ENCODE data around the gene ACSL1.

DNA sequence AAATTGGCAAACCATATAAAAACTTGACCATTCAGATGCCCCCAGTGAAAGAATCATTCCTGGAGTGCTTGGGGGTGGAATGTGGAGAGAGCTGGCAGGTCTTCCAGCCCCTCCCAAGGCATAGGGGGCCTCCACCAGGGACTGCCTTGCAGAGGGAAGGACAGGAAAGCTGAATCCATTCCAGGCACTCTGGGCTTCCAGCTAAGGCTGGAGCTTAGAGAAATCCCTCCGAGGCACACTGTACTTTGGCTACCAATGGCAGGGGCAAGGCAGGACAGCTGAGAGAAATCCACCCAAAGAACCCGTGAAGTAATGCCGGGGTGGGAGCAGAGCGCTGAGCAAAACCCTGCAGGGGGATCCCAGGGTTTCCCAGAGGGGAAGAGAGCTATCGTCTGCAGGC lies 95.8 kb downstream of the ACSL1 start:
- TF ChIP-seq STAT5A (IDR thresholded peaks at IDR 0.05; ENCODE audit: borderline replicate concordance, low read length): no peak
- TF ChIP-seq, protein P1, sequence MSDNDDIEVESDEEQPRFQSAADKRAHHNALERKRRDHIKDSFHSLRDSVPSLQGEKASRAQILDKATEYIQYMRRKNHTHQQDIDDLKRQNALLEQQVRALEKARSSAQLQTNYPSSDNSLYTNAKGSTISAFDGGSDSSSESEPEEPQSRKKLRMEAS (CRISPR knock-in tag; IDR thresholded peaks at IDR 0.05): no peak
- TF ChIP-seq HCFC1 (IDR thresholded peaks at IDR 0.05; ENCODE audit: low read depth, low read length): no peak
- no peak for TF ChIP-seq MCM2 (IDR thresholded peaks at IDR 0.05; ENCODE audit: low read depth)
- no peak for TF ChIP-seq ZNF274 (IDR thresholded peaks at IDR 0.05; ENCODE audit: borderline replicate concordance, low read depth, low read length)
- no peak for TF ChIP-seq POLR2AphosphoS2 (IDR thresholded peaks at IDR 0.05; ENCODE audit: low read length)
- TF ChIP-seq CCAR2 (IDR thresholded peaks at IDR 0.05; ENCODE audit: low read depth, low read length): no peak

All from K562 (cell line).